HG02981 (cell line): ENCODE measurements around the gene ACTR3C.
"Not testable (repeated sequence)": the region's sequence is repeated elsewhere in the genome, so short reads cannot be mapped to it uniquely, and the experiment has no call there.

Source experiments
- ATAC-seq: cut with Tn5 transposase; IDR thresholded peaks from one replicate; pipeline ENCODE4 v1.9.1; 2021; ENCODE audit warnings: mild to moderate bottlenecking, moderate library complexity; ENCODE audit not compliant: unreplicated experiment

ACTR3C gene

DNA sequence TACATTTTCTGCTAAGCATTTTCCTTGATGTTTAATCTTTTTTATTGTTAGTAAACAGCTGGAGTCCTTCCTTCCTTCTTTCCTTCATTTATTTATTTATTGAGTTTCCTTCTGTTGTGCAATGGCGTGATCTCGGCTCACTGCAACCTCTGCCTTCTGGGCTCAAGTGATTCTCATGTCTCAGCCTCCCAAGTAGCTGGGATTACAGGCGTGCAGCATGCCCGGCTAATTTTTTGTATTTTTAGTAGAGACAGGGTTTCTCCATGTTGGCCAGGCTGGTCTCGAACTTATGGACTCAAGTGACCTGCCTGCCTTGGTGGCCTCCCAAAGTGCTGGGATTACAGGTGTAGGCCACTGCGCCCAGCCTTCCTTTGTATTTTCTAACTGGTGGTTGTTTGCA is 6.4 kb downstream of the ACTR3C start:
- not testable (repeated sequence) for ATAC-seq

DNA sequence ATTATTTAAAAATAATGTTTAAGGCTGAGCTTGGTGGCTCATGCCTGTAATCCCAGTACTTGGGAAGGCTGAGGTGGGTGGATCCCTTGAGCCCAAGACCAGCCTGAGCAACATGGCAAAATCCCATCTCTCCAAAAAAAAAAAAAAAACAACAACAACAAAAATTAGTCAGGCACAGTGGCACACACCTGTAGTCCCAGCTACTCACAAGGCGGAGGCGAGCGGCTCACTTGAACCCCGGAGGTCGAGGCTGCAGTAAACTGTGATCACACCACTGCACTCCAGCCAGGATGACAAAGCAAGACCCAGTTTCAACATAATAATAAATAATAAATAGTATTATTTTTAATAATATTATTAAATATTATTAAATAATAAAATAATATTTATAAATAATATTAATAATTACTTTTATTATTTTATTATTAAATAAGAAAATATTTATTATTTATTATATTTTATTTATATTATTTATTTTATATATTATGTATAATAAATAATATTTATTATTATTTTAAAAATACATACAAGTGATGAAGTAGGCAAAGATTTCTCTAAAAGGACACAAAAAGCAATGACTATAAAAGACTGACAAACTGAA is 8.6 kb downstream of the ACTR3C start:
- ATAC-seq: no peak

DNA sequence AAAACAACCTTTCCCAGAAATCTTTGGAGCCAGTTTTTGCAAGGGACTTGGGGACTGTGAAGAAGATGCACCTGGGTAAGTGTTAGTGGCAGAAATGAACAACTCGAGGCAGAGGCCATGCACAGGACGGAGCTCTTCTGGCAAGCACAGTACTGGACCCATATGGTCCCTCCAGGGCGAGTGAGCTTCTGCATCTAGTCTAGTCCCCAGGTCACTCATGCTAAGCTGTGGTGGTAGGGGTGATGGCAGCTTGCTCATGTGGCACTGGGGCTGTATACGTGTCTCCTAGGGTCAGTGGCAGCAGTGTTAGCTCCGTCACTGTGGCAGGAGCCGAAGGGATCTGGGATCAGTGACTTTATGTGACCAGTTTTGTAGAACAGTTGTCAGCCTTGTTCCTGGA is 9.5 kb downstream of the ACTR3C start:
- ATAC-seq: no peak

DNA sequence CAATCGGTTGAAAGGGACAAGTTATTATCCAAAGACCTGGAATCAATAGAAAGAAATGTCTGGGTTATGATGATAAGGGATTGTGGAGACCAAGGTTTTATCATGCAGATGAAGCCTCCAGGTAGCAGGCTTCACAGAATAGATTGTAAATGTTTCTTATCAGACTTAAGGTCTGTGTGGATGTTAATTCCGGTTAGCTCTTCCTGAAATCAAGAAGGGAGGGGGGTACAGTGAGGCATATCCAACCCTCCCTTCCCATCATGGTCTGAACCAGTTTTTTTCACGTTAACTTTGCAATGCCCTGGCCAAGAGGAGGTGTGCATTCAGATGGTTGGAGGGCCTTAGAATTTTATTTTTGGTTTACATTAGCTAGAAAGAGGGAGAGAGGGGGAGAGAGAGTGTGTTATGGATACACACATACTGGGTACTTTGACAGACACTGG is 10.0 kb downstream of the ACTR3C start:
- no peak for ATAC-seq

DNA sequence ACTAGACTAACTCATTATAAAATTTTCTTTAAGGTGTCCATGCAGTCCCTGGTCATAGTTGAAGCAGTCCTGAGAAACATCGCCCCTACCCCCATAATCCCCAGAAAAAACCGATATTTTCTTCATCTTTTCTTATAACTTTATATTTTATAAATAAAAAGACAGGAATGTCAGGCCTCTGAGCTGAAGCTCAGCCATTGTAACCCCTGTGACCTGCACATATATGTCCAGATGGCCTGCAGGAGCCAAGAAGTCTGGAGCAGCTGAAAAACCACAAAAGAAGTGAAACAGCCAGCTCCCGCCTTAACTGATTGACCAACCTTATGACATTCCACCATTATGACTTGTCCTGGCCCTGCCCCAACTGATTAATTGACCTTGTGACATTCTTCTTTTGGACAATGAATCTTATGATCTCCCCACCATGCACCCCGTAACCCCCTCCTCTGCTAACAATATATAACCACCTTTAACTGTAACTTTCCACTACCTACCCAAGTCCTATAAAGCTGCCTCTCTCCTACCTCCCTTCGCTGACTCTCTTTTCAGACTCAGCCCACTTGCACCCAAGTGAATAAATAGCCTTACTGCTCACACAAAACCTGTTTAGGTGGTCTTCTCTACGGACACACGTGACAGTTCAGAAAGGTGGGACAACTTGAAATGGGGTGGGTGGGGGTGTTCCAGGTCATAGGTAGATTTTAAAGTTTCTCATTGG is 10.5 kb downstream of the ACTR3C start:
- not testable (repeated sequence) for ATAC-seq

DNA sequence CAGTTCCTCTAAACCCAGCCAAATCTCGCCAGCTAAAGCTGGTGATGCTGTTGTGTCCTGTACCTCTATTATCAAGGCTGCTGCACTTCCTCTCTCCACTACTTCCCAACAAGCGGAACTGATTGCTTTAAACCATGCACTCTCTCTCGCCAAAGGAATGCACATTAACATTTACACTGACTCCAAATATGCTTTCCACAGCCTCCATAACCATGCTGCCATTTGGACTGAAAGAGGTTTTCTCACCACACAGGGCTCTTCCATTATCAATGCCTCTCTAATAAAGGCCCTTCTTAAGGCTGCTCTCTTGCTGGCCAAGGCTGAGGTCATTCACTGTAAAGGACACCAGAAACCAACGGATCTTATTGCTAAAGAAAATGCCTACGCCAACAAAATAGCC is 11.6 kb downstream of the ACTR3C start:
- ATAC-seq: no peak

DNA sequence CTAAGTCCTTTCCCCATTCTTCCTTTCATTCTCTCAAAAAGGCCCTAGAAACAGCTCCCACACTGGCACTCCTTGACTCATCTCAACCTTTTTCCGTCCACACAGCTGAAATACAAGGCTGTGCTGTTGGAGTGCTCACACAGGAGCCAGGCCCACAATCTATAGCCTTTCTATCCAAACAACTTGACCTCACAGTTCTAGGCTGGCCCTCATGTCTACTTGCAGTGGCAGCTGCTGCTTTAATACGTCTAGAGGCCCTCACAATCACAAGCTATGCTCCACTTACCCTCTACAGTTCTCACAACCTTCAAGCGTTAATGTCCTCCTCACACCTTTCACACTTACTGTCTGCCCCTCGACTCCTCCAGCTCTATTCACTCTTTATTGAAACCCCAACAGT is 12.2 kb downstream of the ACTR3C start:
- no peak for ATAC-seq

DNA sequence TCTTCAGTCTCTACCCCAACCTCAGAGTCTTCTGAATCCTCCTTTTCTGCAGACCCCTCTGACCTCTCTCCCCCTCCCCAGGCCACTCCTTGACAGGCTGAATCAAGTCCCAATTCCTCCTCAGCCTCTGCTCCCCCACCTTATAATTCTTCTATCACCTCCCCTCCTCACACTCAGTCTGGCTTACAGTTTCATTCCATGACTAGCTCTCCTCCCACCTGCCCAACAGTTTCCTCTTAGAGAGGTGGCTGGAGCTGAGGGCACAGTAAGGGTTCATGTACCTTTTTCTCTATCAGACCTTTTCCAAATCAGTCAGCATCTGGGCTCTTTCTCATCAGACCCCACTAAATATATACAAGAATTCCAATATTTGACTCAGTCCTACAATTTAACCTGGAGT is 14.8 kb downstream of the ACTR3C start:
- no peak for ATAC-seq

DNA sequence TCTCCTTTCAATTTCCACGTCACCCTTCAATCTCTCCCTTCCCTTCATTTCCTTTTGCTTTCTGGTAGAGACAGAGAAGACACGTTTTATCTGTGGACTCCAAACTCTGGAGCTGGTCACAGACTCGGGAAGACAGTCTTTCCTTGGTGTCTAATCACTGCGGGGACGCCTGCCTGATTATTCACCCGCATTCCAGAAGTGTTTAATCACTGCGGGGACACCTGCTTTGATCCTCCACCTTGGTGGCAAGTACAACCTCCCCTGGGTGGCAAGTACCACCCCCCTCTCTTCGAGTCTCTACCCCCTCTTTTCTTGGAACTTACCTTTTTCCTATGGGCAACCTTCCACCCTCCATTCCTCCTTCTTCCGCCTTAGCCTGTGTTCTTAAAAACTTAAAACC is 15.4 kb downstream of the ACTR3C start:
- ATAC-seq: no peak

DNA sequence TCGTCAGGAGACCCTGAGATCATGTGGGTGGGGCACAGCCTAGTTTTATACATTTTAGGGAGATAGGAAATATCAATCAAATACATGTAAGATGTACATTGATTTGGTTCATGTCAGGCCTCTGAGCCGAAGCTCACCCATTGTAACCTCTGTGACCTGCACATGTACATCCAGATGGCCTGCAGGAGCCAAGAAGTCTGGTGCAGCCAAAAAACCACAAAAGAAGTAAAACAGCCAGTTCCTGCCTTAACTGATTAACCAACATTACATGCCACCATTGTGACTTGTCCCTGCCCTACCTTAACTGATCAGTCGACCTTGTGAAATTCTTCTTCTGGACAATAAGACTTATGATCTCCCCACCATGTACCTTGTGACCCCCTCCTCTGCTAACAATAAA is 16.2 kb downstream of the ACTR3C start:
- ATAC-seq: no peak

DNA sequence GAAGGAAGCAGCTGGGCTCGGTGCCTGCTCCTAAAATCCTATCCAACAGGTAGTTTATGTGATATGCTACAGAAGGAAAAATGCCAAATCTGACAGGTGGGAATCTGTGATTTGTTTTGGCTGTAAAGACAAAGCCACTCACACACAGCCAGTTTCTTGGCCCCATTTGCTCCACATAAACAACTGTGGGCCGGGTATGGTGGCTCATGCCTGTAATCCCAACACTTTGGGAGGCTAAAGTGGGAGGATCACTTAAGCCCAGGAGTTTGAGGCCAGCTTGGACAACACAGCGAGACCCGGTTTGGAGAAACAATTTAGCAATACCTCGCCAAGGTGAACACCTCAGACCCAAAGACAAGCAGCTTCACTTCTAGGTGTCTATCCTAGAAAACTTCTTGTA is 17.0 kb downstream of the ACTR3C start:
- ATAC-seq: not testable (repeated sequence)

DNA sequence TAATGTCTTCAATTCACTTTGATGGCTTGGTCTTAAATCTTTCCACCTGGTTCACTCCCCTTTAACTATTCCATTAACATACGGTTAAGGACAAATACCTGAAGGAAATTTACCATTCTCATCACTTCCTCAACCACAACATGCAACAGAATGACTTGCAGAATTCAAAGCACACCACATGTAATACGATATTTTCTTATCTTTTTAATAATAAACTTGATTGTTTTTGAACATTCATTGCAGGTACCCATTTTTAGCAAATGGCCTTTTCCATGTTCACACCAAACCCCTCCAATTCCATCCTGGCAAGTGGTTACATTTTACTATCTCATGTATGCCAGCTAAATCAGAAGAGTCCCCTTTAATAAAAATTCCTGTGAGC is 17.5 kb downstream of the ACTR3C start:
- not testable (repeated sequence) for ATAC-seq

DNA sequence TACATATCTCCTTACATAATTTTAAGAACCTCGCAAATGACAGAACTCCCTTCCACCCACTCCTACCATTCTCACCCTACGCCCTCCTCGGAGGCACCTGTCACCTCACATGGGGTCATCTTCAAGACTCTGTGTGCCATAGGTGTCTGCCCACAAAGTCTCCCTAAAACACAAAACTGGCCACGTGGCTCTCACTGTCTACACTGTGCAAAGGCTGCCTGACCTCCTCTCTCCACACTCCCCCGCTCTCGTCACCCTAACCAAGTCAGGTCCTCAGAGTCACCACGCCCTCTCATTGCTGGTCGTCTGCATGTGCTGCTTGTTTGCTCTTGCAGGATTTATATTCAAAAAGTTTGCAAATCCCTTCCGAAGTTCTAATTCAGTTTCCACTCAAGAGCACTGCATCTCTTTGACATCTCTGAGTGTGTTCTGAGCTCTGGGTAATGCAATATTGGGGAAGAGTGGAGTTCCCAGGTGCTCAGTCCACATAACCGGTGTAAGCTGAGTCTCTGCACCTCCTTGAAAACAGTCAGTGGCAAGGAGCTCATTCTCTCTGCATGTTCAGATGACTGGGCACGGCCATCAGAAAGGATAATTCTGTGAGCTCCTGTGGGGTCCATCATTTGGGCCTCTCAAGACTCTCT is 18.0 kb downstream of the ACTR3C start:
- ATAC-seq: not testable (repeated sequence)

DNA sequence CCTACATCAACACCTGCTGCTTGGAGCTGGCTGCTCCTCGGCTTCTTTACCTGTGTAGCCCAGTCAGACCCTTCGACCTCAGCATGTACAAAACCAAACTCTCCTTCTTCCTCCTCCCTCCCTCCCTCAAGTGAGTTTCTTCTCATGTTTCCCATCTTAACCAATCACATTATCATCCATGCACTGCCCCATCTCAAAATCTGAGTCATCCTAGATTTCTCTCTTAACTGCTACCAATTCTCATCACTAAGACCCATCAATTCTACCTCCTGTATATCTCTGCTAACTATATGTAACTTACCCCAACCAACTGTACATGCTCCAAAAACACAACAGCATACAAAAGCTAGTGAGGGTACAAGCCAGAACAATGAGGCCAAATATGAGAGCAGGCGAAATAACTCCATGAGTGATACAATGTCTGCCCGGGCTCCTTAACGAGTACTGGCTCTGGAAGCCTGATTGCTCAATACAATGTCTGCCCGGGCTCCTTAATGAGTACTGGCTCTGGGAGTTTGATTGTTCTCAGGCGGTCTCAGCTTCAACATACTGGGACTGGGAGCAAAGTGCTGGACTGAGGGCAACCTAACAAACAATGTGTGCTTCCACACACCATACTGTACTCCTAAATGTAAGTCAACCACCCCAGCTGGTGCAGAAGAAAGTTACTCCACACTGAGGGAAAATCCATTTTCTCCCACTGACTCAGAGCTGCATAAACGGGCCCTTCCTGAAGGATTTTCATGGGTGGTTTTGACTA is 18.7 kb downstream of the ACTR3C start:
- not testable (repeated sequence) for ATAC-seq

DNA sequence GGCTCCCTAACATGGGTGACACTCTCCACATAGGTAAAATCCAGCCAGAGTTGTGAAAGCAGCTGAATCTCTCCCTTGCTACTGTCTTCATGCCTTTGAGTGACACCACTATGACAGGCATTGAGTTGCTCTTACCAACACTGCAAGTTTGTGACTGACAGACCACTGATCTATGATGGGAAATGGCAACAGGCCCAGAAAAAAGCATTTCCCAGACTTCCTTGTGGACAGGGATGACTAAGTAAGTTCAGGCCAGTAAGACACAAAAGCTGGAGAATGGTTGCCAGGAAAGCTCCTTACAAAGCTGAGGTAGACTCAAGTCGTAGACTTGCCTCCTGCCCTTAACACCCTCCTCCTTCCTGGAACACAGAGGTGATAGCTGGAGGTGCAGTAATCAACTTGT is 20.4 kb downstream of the ACTR3C start:
- ATAC-seq: not testable (repeated sequence)

DNA sequence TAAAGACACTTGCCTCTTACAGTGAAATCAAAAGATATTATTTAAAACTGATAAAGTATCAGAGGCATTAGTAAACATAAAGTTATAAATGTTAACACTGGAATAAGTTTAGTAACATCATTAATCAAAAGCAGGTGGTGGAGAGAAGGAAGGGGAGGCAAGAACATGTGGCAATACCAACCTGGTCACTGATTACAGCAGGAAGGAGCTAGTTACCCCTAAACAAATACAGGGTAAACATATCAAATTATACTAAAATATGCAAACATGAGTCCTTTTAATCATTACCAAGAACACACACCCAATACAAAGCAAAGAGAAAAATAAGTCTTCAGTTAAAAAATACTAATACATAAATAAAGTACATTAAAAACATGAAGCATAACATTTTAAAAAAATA is 25.4 kb downstream of the ACTR3C start:
- not testable (repeated sequence) for ATAC-seq

DNA sequence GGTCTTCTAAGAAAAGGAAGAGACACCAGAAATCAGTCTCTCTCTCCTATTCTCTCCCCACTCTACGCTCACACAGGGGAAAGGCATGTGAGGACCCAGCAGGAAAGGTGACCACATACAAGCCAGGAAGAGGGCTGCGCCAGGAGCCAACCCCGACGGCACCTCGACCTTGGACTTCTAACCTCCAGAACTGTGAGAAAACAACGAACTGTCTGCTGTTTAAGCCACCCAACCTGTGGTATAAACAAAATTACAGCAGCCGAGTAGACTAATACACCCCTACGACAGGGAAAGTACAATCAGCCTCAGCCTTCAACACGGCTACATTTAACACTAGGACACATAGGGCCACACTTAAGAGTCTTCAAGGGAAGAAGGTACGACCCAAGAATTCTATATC is 26.5 kb downstream of the ACTR3C start:
- ATAC-seq: not testable (repeated sequence)

DNA sequence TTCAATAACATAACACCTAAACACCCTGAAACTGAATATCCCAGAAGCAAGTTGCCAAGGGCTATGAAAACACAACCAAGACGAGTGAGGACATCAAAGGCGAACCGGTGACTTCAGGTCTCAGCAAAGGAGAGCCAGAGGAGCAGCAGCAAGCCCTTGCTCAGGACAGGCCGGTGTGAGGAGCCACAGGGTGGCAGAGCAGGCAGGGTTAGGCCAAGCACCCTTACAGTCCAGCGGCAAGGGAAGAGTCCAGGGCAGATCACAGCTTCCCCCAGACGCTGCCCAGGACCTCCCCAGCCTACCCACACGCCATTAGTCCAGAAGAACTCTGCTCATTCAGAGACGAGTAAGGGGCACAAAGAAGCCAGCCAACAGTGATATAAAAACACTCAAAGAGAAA is 27.7 kb downstream of the ACTR3C start:
- ATAC-seq: not testable (repeated sequence)

DNA sequence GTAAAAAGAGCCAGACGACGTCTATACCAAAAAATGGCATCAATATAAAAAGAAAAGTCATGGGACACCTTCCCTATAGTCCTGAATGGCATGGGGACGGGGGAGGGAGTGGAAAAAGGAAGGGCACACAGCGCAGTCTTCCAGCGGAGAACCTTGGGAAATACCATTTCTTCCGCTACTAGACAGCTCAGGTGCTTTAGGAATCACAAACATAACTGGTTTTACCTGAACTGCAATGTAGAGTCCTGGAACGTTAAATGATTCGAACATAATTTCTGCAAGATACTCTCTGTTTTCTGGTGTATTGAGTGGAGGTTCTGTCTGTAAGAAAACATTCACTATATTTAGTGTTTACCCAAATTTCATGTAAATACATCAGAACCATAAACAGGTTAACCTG is 28.3 kb downstream of the ACTR3C start:
- not testable (repeated sequence) for ATAC-seq

DNA sequence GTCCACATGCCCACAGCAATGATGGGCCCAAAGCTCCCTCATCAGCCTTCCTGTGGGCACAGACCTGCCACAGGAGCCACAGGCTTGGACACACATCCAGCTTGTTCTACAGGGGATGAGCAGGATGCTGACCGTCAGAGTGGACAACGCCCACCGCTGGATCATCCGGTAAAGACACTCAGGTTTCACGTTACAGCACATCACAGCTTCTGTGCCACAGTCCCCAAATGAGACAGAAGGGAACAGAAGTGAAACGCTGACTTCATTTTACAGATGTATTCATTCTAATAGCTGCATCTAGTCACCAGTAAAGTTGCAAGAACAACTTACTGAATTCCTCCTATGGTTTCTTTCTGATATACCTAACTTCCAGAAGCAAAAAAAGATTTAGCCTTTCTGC is 33.0 kb downstream of the ACTR3C start:
- not testable (repeated sequence) for ATAC-seq

DNA sequence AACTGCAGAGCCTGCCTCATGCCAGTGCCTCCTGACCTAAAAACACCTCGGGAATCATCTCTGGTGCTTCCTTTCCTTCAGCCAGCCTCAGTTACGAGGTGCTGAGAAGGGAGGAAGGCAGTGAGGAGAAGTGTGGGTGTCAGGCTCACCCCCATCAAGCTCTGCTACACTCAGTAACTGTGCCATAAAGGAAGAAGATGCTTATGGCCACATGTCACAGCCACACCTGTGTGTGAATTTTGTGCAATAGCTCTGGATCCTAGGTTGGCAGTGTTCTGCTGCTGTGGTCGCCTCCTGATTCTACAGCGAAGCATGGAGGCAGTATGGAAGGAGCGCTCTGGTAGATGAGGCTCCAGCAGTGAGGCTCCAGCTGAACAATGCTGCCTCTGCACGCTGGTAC is 34.5 kb downstream of the ACTR3C start:
- not testable (repeated sequence) for ATAC-seq
